Activated T-helper 17 cell treated with anti-CD3 and anti-CD28 coated beads, Interleukin-2, amount 50 U/mL, for 72 hours (primary cell): ENCODE results near the gene MASP1. TPM values are rescaled to one million over a fixed set of nuclear protein-coding genes. Genes with fewer than 3 reads are reported as not detected.
A peak's percentile ranks its signal among the peaks of the same experiment; 100 is the strongest.
"Not testable (repeated sequence)": the region's sequence is repeated elsewhere in the genome, so short reads cannot be mapped to it uniquely, and the experiment has no call there.

Experiments used
- ATAC-seq: fragments of 150-1000 bp; cut with Tn5 transposase; replicated peaks from 2 replicates; pipeline ENCODE4 v1.10.0; 2021; ENCODE audit warnings: mild to moderate bottlenecking, moderate library complexity
- H3K27ac Mint-ChIP-seq: one replicate; pipeline ENCODE4 v1.8.0; 2022; ENCODE audit warnings: mixed read lengths
- H3K27me3 Mint-ChIP-seq: one replicate; pipeline ENCODE4 v1.8.0; 2022; ENCODE audit warnings: mixed read lengths
- H3K36me3 Mint-ChIP-seq: one replicate; pipeline ENCODE4 v1.8.0; 2022; ENCODE audit warnings: low read depth, mild to moderate bottlenecking, mixed read lengths
- H3K4me1 Mint-ChIP-seq: one replicate; pipeline ENCODE4 v1.8.0; 2022; ENCODE audit warnings: mixed read lengths
- H3K4me3 Mint-ChIP-seq: one replicate; pipeline ENCODE4 v1.8.0; 2022; ENCODE audit warnings: mild to moderate bottlenecking, mixed read lengths
- H3K9me3 Mint-ChIP-seq: one replicate; pipeline ENCODE4 v1.8.0; 2022; ENCODE audit warnings: mixed read lengths
- total RNA-seq, 2 donors: library from RNA; stranded (reverse); gene quantifications; one replicate each; pipeline ENCODE4 v1.2.3, GENCODE V29; 2022

Gene MASP1
- total RNA-seq, 2 donors from 2014 or later, result not detected

- Mint-ChIP-seq H3K36me3 (no peaks in the 10 kb centered on the region), H3K27me3 (peaks cover 45% of the 10 kb centered on the region), H3K9me3 (no peaks in the 10 kb centered on the region), H3K27ac (no peak overlapping the region), H3K4me1 (no peaks in the 10 kb centered on the region), H3K4me3 (no peak overlapping the region)
- ATAC-seq, result no peak
Measured at GRCh38 chr3:187263270-187263669, 28.3 kb downstream of the MASP1 start.

DNA sequence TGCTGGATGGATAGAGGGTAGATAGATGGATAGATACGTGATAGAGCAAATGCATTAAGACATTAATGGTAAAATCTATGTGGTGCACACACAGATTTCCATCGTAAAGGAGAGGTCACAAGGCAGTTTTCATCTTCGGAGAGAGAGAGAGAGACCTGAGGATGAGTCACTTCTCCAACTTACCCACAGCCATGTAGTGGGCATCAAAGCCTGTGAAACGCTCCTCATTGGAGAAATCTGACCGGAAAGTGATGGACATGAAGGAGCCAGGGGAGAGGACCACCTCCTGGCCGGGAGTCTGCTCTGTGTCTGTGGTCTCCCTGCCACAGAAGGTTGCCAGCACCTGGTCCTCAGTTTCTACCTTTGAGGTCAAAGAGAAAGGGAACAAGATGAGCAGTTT lies 29.2 kb downstream of the MASP1 start:
- no peaks in the 10 kb centered on the region for H3K4me1 Mint-ChIP-seq
- no peak for ATAC-seq
- no peaks in the 10 kb centered on the region for H3K36me3 Mint-ChIP-seq
- H3K27me3 Mint-ChIP-seq, result peaks cover 38% of the 10 kb centered on the region
- no peak overlapping the region for H3K27ac Mint-ChIP-seq
- no peaks in the 10 kb centered on the region for H3K9me3 Mint-ChIP-seq
- no peak overlapping the region for H3K4me3 Mint-ChIP-seq

- no peak for ATAC-seq
- Mint-ChIP-seq H3K4me1 (no peaks in the 10 kb centered on the region), H3K27ac (no peak overlapping the region), H3K27me3 (peaks cover 36% of the 10 kb centered on the region), H3K36me3 (no peaks in the 10 kb centered on the region), H3K9me3 (no peaks in the 10 kb centered on the region), H3K4me3 (no peak overlapping the region)
Measured at GRCh38 chr3:187261541-187261969, 30.0 kb downstream of the MASP1 start.

- no peak overlapping the region for H3K27ac Mint-ChIP-seq
- no peaks in the 10 kb centered on the region for H3K4me1 Mint-ChIP-seq
- no peaks in the 10 kb centered on the region for H3K36me3 Mint-ChIP-seq
- no peaks in the 10 kb centered on the region for H3K9me3 Mint-ChIP-seq
- no peak for ATAC-seq
- no peak overlapping the region for H3K4me3 Mint-ChIP-seq
- peaks cover 28% of the 10 kb centered on the region for H3K27me3 Mint-ChIP-seq
Measured at GRCh38 chr3:187259171-187259570, 32.4 kb downstream of the MASP1 start.

DNA sequence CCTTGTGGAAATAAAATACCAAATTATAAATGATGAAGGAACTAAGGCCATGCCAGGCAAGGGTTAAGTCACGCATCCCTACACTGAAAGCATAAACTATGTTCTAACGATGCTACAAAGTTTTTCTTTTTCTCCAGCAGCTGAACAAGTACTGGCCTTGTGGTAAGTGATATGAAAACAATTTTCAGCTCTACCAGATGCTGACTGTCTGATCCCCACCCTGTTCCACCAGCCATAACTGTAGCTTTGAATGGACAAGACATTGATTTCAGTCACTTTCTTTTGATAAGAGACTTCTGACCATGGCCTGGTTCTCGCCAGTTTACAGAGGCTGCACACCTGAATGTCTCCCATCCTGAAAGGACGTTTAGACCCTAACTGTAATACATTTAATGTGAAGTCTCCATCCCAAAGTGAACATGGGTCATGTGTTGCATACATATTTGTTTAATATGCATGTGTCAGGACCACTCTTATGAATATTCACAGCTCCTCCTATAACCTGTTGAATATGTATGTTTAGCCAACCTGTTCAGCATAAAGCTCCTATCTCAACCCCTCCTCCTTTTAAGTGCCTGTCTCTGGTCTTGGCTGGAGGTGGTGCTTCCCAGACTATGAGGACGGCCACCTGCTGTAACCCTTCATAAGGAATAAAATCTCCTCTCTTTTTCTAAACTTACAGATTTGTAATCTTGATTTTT lies 33.4 kb downstream of the MASP1 start:
- ATAC-seq, result no peak
- H3K36me3 Mint-ChIP-seq, result no peaks in the 10 kb centered on the region
- no peak overlapping the region for H3K4me3 Mint-ChIP-seq
- H3K27me3 Mint-ChIP-seq, result peaks cover 26% of the 10 kb centered on the region
- no peak overlapping the region for H3K27ac Mint-ChIP-seq
- no peaks in the 10 kb centered on the region for H3K4me1 Mint-ChIP-seq
- no peaks in the 10 kb centered on the region for H3K9me3 Mint-ChIP-seq

GRCh38 chr3:187257471-187257870 lies 34.1 kb downstream of the MASP1 start:
- no peak for ATAC-seq
- Mint-ChIP-seq H3K27me3 (peaks cover 23% of the 10 kb centered on the region), H3K4me3 (no peak overlapping the region), H3K27ac (no peak overlapping the region), H3K4me1 (no peaks in the 10 kb centered on the region), H3K36me3 (no peaks in the 10 kb centered on the region), H3K9me3 (no peaks in the 10 kb centered on the region)

GRCh38 chr3:187256051-187256616 lies 35.4 kb downstream of the MASP1 start:
- Mint-ChIP-seq H3K4me1 (no peaks in the 10 kb centered on the region), H3K36me3 (no peaks in the 10 kb centered on the region), H3K4me3 (no peak overlapping the region), H3K27ac (no peak overlapping the region), H3K27me3 (peaks cover 12% of the 10 kb centered on the region), H3K9me3 (no peaks in the 10 kb centered on the region)
- no peak for ATAC-seq

- H3K27me3 Mint-ChIP-seq, result peaks cover 9% of the 10 kb centered on the region
- no peak overlapping the region for H3K4me3 Mint-ChIP-seq
- H3K4me1 Mint-ChIP-seq, result no peaks in the 10 kb centered on the region
- H3K27ac Mint-ChIP-seq, result no peak overlapping the region
- no peak for ATAC-seq
- H3K36me3 Mint-ChIP-seq, result no peaks in the 10 kb centered on the region
- H3K9me3 Mint-ChIP-seq, result no peaks in the 10 kb centered on the region
Measured at GRCh38 chr3:187255314-187255713, 36.2 kb downstream of the MASP1 start.

DNA sequence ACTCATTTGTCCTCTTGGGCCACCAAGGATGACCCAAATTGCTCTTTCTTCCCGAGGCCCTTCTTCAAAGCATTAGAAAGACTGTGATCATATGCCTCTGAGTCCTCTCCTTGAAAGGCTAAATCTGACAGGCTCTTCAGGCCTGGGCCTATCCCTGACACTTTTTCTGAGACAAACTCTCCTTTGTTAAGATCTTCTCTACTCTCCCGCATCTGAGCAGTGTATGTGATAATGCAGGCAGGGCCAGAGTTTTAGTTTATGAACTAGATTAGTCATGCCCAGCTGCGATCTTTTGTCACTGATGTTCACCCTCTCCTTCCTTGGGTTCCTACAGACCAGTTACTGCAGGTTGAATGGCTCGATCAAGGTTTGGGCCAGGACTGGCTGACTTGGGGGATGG lies 39.2 kb downstream of the MASP1 start:
- H3K27ac Mint-ChIP-seq, result no peak overlapping the region
- H3K4me3 Mint-ChIP-seq, result no peak overlapping the region
- no peak for ATAC-seq
- H3K9me3 Mint-ChIP-seq, result no peaks in the 10 kb centered on the region
- peaks cover 2% of the 10 kb centered on the region for H3K4me1 Mint-ChIP-seq
- no peaks in the 10 kb centered on the region for H3K36me3 Mint-ChIP-seq
- peaks cover 3% of the 10 kb centered on the region for H3K27me3 Mint-ChIP-seq

DNA sequence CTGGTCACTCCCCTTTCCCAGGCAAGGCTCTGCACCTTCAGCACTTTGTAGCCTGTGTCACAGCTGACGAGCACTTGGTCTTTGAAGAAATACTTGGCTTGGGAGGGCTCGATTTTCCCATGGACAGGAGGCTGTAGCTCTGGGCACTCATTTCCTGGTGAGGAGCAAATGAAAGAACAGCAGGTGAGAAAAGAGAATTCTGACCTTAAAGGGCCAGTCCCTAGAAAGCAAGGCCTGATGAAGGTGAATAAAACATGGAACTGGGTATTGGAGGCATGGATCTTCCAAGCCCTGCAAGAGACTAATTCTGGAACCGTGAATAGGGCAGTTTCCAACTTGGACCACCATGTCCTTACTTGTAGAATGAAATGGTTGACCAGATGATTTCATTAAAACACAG lies 39.9 kb downstream of the MASP1 start:
- no peaks in the 10 kb centered on the region for H3K36me3 Mint-ChIP-seq
- no peak overlapping the region for H3K27ac Mint-ChIP-seq
- no peak for ATAC-seq
- H3K27me3 Mint-ChIP-seq, result peaks cover 3% of the 10 kb centered on the region
- H3K9me3 Mint-ChIP-seq, result no peaks in the 10 kb centered on the region
- no peak overlapping the region for H3K4me3 Mint-ChIP-seq
- peaks cover 6% of the 10 kb centered on the region for H3K4me1 Mint-ChIP-seq

- Mint-ChIP-seq H3K27me3 (no peaks in the 10 kb centered on the region), H3K4me1 (peaks cover 6% of the 10 kb centered on the region), H3K4me3 (peak overlapping the region; percentile 3), H3K27ac (no peak overlapping the region), H3K36me3 (no peaks in the 10 kb centered on the region), H3K9me3 (no peaks in the 10 kb centered on the region)
- ATAC-seq, result peak; percentile 29
Measured at GRCh38 chr3:187247398-187247797, 44.1 kb downstream of the MASP1 start.

GRCh38 chr3:187243933-187244524 lies 47.5 kb downstream of the MASP1 start:
- no peak overlapping the region for H3K4me3 Mint-ChIP-seq
- H3K4me1 Mint-ChIP-seq, result peaks cover 6% of the 10 kb centered on the region
- no peak for ATAC-seq
- peaks cover 6% of the 10 kb centered on the region for H3K9me3 Mint-ChIP-seq
- no peaks in the 10 kb centered on the region for H3K36me3 Mint-ChIP-seq
- no peak overlapping the region for H3K27ac Mint-ChIP-seq
- H3K27me3 Mint-ChIP-seq, result no peaks in the 10 kb centered on the region

DNA sequence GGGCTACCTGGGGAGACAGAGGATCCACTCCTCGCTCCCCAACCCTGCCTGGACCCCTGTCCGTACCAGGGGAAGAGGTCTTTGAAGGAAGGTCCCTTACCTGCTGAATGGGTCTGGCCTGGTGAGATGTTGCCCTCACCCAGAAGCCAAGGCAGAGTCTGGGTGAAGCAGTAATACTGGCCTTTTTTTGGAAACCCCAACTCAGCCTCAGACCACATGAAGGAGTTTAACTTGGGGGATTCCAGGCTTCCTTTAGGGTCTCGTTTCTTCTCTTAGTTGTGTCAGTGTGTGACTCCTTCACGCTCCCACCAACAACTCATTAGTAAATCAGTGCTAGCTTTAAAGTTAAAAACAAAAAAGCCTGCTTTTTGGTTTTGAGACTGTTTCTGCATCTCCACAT lies 48.6 kb downstream of the MASP1 start:
- H3K4me1 Mint-ChIP-seq, result peaks cover 6% of the 10 kb centered on the region
- no peak for ATAC-seq
- H3K9me3 Mint-ChIP-seq, result peaks cover 6% of the 10 kb centered on the region
- H3K4me3 Mint-ChIP-seq, result no peak overlapping the region
- no peaks in the 10 kb centered on the region for H3K27me3 Mint-ChIP-seq
- no peak overlapping the region for H3K27ac Mint-ChIP-seq
- H3K36me3 Mint-ChIP-seq, result no peaks in the 10 kb centered on the region

GRCh38 chr3:187242435-187242834 lies 49.1 kb downstream of the MASP1 start:
- H3K4me3 Mint-ChIP-seq, result no peak overlapping the region
- H3K36me3 Mint-ChIP-seq, result no peaks in the 10 kb centered on the region
- H3K27me3 Mint-ChIP-seq, result no peaks in the 10 kb centered on the region
- peaks cover 5% of the 10 kb centered on the region for H3K4me1 Mint-ChIP-seq
- peaks cover 6% of the 10 kb centered on the region for H3K9me3 Mint-ChIP-seq
- H3K27ac Mint-ChIP-seq, result no peak overlapping the region
- ATAC-seq, result no peak

DNA sequence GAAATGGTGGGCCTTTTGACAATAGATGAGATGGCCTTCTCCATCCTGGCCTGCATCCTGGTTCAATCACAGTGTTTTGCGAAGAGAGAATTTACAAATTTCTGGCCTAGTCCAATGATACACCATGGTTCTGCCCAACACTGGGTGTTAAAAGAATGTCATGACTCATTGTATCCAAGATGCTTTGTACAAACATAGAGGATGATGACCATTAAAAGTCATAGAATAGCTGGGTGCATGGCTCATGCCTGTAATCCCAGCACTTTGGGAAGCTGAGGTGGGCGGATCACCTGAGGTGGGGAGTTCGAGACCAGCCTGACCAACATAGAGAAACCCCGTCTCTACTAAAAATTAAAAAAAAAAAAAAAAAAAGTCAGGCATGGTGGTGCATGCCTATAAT lies 52.7 kb downstream of the MASP1 start:
- H3K4me3 Mint-ChIP-seq, H3K9me3 Mint-ChIP-seq, H3K4me1 Mint-ChIP-seq, H3K27me3 Mint-ChIP-seq, ATAC-seq, H3K36me3 Mint-ChIP-seq, H3K27ac Mint-ChIP-seq: not testable (repeated sequence)
